ENCODE results near the gene CATSPERB.
"Not testable (repeated sequence)": the region's sequence is repeated elsewhere in the genome, so short reads cannot be mapped to it uniquely, and the experiment has no call there.

CATSPERB gene

GRCh38 chr14:91604611-91605010, 127.3 kb downstream of the CATSPERB start:
- H3K4me1 ChIP-seq (ENCODE audit: control insufficient read depth in 2 of 2, insufficient read depth in 1 of 2, low read depth in 1 of 2, low read length in 2 of 2); H3K27me3 ChIP-seq (ENCODE audit: control insufficient read depth in 3 of 3, insufficient read depth in 3 of 3, low read depth in 1 of 3, low read length in 3 of 3); H3K18ac ChIP-seq (ENCODE audit: low read length); DNase-seq (ENCODE audit: low spot score); H3K9ac ChIP-seq (ENCODE audit: low read depth, low read length, poor library complexity); H3K27ac ChIP-seq (replicated peaks; ENCODE audit: low read length); H3K4me3 ChIP-seq (ENCODE audit: low read length in 2 of 2); H4K91ac ChIP-seq (ENCODE audit: low read depth, low read length, poor library complexity); H2AK5ac ChIP-seq (ENCODE audit: low read depth, low read length); H3K9me3 ChIP-seq (replicated peaks in 1 of 2; ENCODE audit: control insufficient read depth in 2 of 2, insufficient read depth in 1 of 2, low read depth in 1 of 2, low read length in 2 of 2); H4K8ac ChIP-seq (ENCODE audit: low read depth, low read length); H2AFZ ChIP-seq (ENCODE audit: low read length); H3K4ac ChIP-seq (ENCODE audit: low read length); H3K36me3 ChIP-seq (replicated peaks in 1 of 2; ENCODE audit: control insufficient read depth in 2 of 2, insufficient read depth in 2 of 2, low read length in 2 of 2); H2BK12ac ChIP-seq (ENCODE audit: low read length); H3K23ac ChIP-seq (ENCODE audit: low read depth, low read length, poor library complexity); H3K14ac ChIP-seq (ENCODE audit: low read length); H2BK15ac ChIP-seq (ENCODE audit: low read length); H3K79me1 ChIP-seq (ENCODE audit: low read depth, low read length); H2BK120ac ChIP-seq (ENCODE audit: low read depth, low read length); H3K4me2 ChIP-seq (ENCODE audit: insufficient read depth, low read length, poor library complexity, severe bottlenecking); H2BK5ac ChIP-seq (ENCODE audit: low read length): not testable (repeated sequence)
- no CpG with 5 or more reads among the region's 1 CpG for WGBS, 2 donors (ENCODE audit: extremely low coverage in 2 of 2, insufficient read length in 2 of 2, insufficient replicate concordance in 1 of 2)

DNA sequence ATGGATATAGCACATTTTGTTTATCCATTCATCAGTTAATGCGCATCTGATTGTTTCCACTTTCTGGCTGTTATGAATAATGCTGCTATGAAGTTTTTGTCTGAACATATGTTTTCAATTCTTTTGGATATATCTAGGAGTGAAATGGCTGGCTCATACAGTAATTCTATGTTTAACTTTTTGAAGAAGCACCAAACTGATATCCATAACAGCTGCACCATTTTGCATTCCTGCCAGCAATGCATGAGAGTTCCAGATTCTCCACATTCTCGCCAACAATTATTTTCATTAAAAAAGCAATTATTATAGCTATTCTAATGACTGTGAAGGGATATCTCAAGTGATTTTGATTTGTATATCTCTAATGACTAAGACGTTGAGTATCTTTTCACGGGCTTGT, 131.9 kb downstream of the CATSPERB start:
- H2BK12ac ChIP-seq (ENCODE audit: low read length) = no peak overlapping the region

DNA sequence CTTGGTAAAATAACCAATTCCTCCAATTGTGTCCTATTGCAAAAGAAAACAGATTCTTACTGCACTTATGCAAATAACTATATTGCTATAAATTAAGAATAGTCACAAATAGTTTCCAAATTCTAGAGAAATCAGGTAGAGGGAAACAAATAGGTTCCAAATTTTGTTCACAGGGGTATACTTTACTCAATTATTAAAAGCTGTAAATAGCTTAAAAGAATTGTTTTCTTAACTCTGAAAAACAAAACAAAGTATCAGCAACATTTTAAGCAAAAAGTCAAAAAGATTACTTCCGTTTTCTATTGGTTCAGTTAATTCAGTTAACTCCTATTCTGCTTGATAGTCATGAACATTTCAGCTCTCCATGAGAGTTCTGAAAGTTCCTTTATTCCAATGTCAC, 136.2 kb downstream of the CATSPERB start:
- no peak overlapping the region for H4K91ac ChIP-seq (ENCODE audit: low read depth, low read length, poor library complexity)
- H2BK5ac ChIP-seq (ENCODE audit: low read length) = no peak overlapping the region
- no peaks in the 10 kb centered on the region for H3K4me1 ChIP-seq (ENCODE audit: control insufficient read depth in 2 of 2, insufficient read depth in 1 of 2, low read depth in 1 of 2, low read length in 2 of 2)
- H3K23ac ChIP-seq (ENCODE audit: low read depth, low read length, poor library complexity) = no peak overlapping the region
- H3K18ac ChIP-seq (ENCODE audit: low read length) = no peak overlapping the region
- H3K4ac ChIP-seq (ENCODE audit: low read length) = no peak overlapping the region
- H3K4me3 ChIP-seq (ENCODE audit: low read length in 2 of 2) = no peak overlapping the region
- H4K8ac ChIP-seq (ENCODE audit: low read depth, low read length) = no peak overlapping the region
- no peak for DNase-seq (ENCODE audit: low spot score)
- no peak overlapping the region for H2AK5ac ChIP-seq (ENCODE audit: low read depth, low read length)
- no peak overlapping the region for H3K4me2 ChIP-seq (ENCODE audit: insufficient read depth, low read length, poor library complexity, severe bottlenecking)
- no peak overlapping the region for H2BK120ac ChIP-seq (ENCODE audit: low read depth, low read length)
- no peaks in the 10 kb centered on the region for H3K9me3 ChIP-seq (replicated peaks in 1 of 2; ENCODE audit: control insufficient read depth in 2 of 2, insufficient read depth in 1 of 2, low read depth in 1 of 2, low read length in 2 of 2)
- no peaks in the 10 kb centered on the region for H3K36me3 ChIP-seq (replicated peaks in 1 of 2; ENCODE audit: control insufficient read depth in 2 of 2, insufficient read depth in 2 of 2, low read length in 2 of 2)
- no peak overlapping the region for H3K14ac ChIP-seq (ENCODE audit: low read length)
- H3K27ac ChIP-seq (replicated peaks; ENCODE audit: low read length) = no peak overlapping the region
- no peaks in the 10 kb centered on the region for H3K79me1 ChIP-seq (ENCODE audit: low read depth, low read length)
- H2AFZ ChIP-seq (ENCODE audit: low read length) = no peak overlapping the region
- no CpG with 5 or more reads among the region's 1 CpG for WGBS, 2 donors (ENCODE audit: extremely low coverage in 2 of 2, insufficient read length in 2 of 2, insufficient replicate concordance in 1 of 2)
- H3K27me3 ChIP-seq (ENCODE audit: control insufficient read depth in 3 of 3, insufficient read depth in 3 of 3, low read depth in 1 of 3, low read length in 3 of 3) = no peaks in the 10 kb centered on the region
- no peak overlapping the region for H2BK12ac ChIP-seq (ENCODE audit: low read length)
- H3K9ac ChIP-seq (ENCODE audit: low read depth, low read length, poor library complexity) = no peak overlapping the region
- H2BK15ac ChIP-seq (ENCODE audit: low read length) = no peak overlapping the region

More for the DNA sequence above, 131.9 kb downstream of the CATSPERB start:
- Histone ChIP-seq H3K4me2 (ENCODE audit: insufficient read depth, low read length, poor library complexity, severe bottlenecking) (no peak overlapping the region), H3K79me1 (ENCODE audit: low read depth, low read length) (no peaks in the 10 kb centered on the region), H2AK5ac (ENCODE audit: low read depth, low read length) (no peak overlapping the region), H2BK120ac (ENCODE audit: low read depth, low read length) (no peak overlapping the region), H4K91ac (ENCODE audit: low read depth, low read length, poor library complexity) (no peak overlapping the region), H3K27me3 (ENCODE audit: control insufficient read depth in 3 of 3, insufficient read depth in 3 of 3, low read depth in 1 of 3, low read length in 3 of 3) (no peaks in the 10 kb centered on the region), H3K27ac (replicated peaks; ENCODE audit: low read length) (no peak overlapping the region), H3K14ac (ENCODE audit: low read length) (no peak overlapping the region), H3K9ac (ENCODE audit: low read depth, low read length, poor library complexity) (no peak overlapping the region), H3K18ac (ENCODE audit: low read length) (no peak overlapping the region), H2BK15ac (ENCODE audit: low read length) (no peak overlapping the region), H2AFZ (ENCODE audit: low read length) (no peak overlapping the region), H3K4me1 (ENCODE audit: control insufficient read depth in 2 of 2, insufficient read depth in 1 of 2, low read depth in 1 of 2, low read length in 2 of 2) (no peaks in the 10 kb centered on the region), H3K4ac (ENCODE audit: low read length) (no peak overlapping the region), H4K8ac (ENCODE audit: low read depth, low read length) (no peak overlapping the region), H3K36me3 (replicated peaks in 1 of 2; ENCODE audit: control insufficient read depth in 2 of 2, insufficient read depth in 2 of 2, low read length in 2 of 2) (no peaks in the 10 kb centered on the region), H3K4me3 (ENCODE audit: low read length in 2 of 2) (no peak overlapping the region), H2BK5ac (ENCODE audit: low read length) (no peak overlapping the region), H3K23ac (ENCODE audit: low read depth, low read length, poor library complexity) (no peak overlapping the region), H3K9me3 (replicated peaks in 1 of 2; ENCODE audit: control insufficient read depth in 2 of 2, insufficient read depth in 1 of 2, low read depth in 1 of 2, low read length in 2 of 2) (no peaks in the 10 kb centered on the region)
- WGBS, 2 donors (ENCODE audit: extremely low coverage in 2 of 2, insufficient read length in 2 of 2, insufficient replicate concordance in 1 of 2) = no CpG with 5 or more reads among the region's 4 CpGs
- DNase-seq (ENCODE audit: low spot score) = no peak

DNA sequence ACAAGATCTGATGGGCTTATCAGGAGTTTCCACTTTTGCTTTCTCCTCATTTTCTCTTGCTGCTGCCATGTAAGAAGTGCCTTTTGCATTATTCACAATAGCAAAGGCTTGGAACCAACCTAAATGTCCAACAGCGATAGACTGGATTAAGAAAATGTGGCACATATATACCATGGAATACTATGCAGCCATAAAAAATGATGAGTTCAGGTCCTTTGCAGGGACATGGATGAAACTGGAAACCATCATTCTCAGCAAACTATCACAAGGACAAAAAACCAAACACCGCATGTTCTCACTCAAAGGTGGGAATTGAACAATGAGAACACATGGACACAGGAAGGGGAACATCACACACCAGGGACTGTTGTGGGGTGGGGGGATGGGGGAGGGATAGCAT, 137.9 kb downstream of the CATSPERB start:
- no CpG with 5 or more reads among the region's 2 CpGs for WGBS, 2 donors (ENCODE audit: extremely low coverage in 2 of 2, insufficient read length in 2 of 2, insufficient replicate concordance in 1 of 2)
- not testable (repeated sequence) for DNase-seq (ENCODE audit: low spot score); H2BK15ac ChIP-seq (ENCODE audit: low read length)

More for the DNA sequence above, 137.9 kb downstream of the CATSPERB start:
- H3K9ac ChIP-seq (ENCODE audit: low read depth, low read length, poor library complexity); H3K4me3 ChIP-seq (ENCODE audit: low read length in 2 of 2); H3K79me1 ChIP-seq (ENCODE audit: low read depth, low read length); H3K23ac ChIP-seq (ENCODE audit: low read depth, low read length, poor library complexity); H3K27ac ChIP-seq (replicated peaks; ENCODE audit: low read length); H3K4me2 ChIP-seq (ENCODE audit: insufficient read depth, low read length, poor library complexity, severe bottlenecking); H2BK5ac ChIP-seq (ENCODE audit: low read length); H3K9me3 ChIP-seq (replicated peaks in 1 of 2; ENCODE audit: control insufficient read depth in 2 of 2, insufficient read depth in 1 of 2, low read depth in 1 of 2, low read length in 2 of 2); H3K4me1 ChIP-seq (ENCODE audit: control insufficient read depth in 2 of 2, insufficient read depth in 1 of 2, low read depth in 1 of 2, low read length in 2 of 2); H2BK12ac ChIP-seq (ENCODE audit: low read length); H3K14ac ChIP-seq (ENCODE audit: low read length); H3K4ac ChIP-seq (ENCODE audit: low read length); H3K18ac ChIP-seq (ENCODE audit: low read length); H4K91ac ChIP-seq (ENCODE audit: low read depth, low read length, poor library complexity); H2AK5ac ChIP-seq (ENCODE audit: low read depth, low read length); H2BK120ac ChIP-seq (ENCODE audit: low read depth, low read length); H3K27me3 ChIP-seq (ENCODE audit: control insufficient read depth in 3 of 3, insufficient read depth in 3 of 3, low read depth in 1 of 3, low read length in 3 of 3); H3K36me3 ChIP-seq (replicated peaks in 1 of 2; ENCODE audit: control insufficient read depth in 2 of 2, insufficient read depth in 2 of 2, low read length in 2 of 2); H2AFZ ChIP-seq (ENCODE audit: low read length); H4K8ac ChIP-seq (ENCODE audit: low read depth, low read length): not testable (repeated sequence)
